Cardiac muscle cell (in vitro differentiated cells and primary cell): Measurements from ENCODE around the gene IL20RB. TPM values are rescaled to one million over a fixed set of nuclear protein-coding genes. Genes with fewer than 3 reads are reported as not detected.
"Not testable (repeated sequence)": the region's sequence is repeated elsewhere in the genome, so short reads cannot be mapped to it uniquely, and the experiment has no call there.

Experiments
- DNase-seq, 2 donors: peaks; one replicate each; pipeline versions ENCODE4 v3.0.0 to v3.0.0-alpha.2; 2010 to 2017; ENCODE audit warnings: low read depth in 1 of 2, low spot score in 1 of 2
- H3K27ac ChIP-seq: fragments of 200-600 bp; sonication (generic); 2 replicates; pipeline ENCODE4 v1.5.1; 2016
- H3K27me3 ChIP-seq: fragments of 200-600 bp; sonication (generic); 2 replicates; pipeline ENCODE4 v1.6.0; 2016; ENCODE audit warnings: control low read depth
- H3K36me3 ChIP-seq: fragments of 200-600 bp; sonication (generic); 2 replicates; pipeline ENCODE4 v1.5.1; 2016; ENCODE audit warnings: control low read depth
- H3K4me1 ChIP-seq: fragments of 200-600 bp; sonication (generic); 2 replicates; pipeline ENCODE4 v1.8.1; 2017; ENCODE audit warnings: low read depth, mild to moderate bottlenecking, mixed run types
- H3K4me3 ChIP-seq: fragments of 200-600 bp; sonication (generic); 2 replicates; pipeline ENCODE4 v1.5.1; 2016; ENCODE audit warnings: mild to moderate bottlenecking
- H3K9me3 ChIP-seq: fragments of 200-600 bp; sonication (generic); 2 replicates; pipeline ENCODE4 v1.5.1; 2017; ENCODE audit warnings: low read depth, mild to moderate bottlenecking, control low read depth
- CTCF ChIP-seq: IDR thresholded peaks from 2 replicates; pipeline ENCODE4 v1.5.1; 2012; ENCODE audit warnings: low read depth, mild to moderate bottlenecking, low read length
- polyA plus RNA-seq: library from polyadenylated mRNA; unstranded; fragments of >200 nt; fragmentation: Nextera tagmentation; extraction: Ambion mirVana; gene quantifications from 2 replicates; pipeline ENCODE4 v1.2.1, GENCODE V29; 2016
- total RNA-seq: library from RNA; depleted of rRNA; stranded (reverse); fragments of >200 nt; gene quantifications from 2 replicates; pipeline ENCODE4 v1.2.3, GENCODE V29; 2016

The IL20RB gene
- total and polyA plus RNA-seq, 2 experiments from 2014 or later: 0.59 to 0.77 TPM

- peak in 1 of 2 donors; percentile 44 for DNase-seq
- no peaks in the 10 kb centered on the region for H3K9me3 ChIP-seq
- no peak overlapping the region for H3K4me3 ChIP-seq
- H3K36me3 ChIP-seq: no peaks in the 10 kb centered on the region
- no peaks in the 10 kb centered on the region for H3K27me3 ChIP-seq
- TF ChIP-seq CTCF: no peak
- H3K27ac ChIP-seq: no peak overlapping the region
- no peaks in the 10 kb centered on the region for H3K4me1 ChIP-seq
Measured at GRCh38 chr3:136995652-136996051, 37.9 kb downstream of the IL20RB start.

- TF ChIP-seq CTCF: no peak
- DNase-seq: no peak
- Histone ChIP-seq H3K9me3 (no peaks in the 10 kb centered on the region), H3K36me3 (no peaks in the 10 kb centered on the region), H3K4me3 (no peak overlapping the region), H3K27ac (no peak overlapping the region), H3K4me1 (no peaks in the 10 kb centered on the region), H3K27me3 (no peaks in the 10 kb centered on the region)
Measured at GRCh38 chr3:137000039-137000438, 42.3 kb downstream of the IL20RB start.

- DNase-seq, H3K9me3 ChIP-seq, H3K27me3 ChIP-seq, H3K36me3 ChIP-seq, H3K4me1 ChIP-seq, H3K4me3 ChIP-seq, H3K27ac ChIP-seq: not testable (repeated sequence)
Measured at GRCh38 chr3:137007376-137007775, 49.6 kb downstream of the IL20RB start.

- Histone ChIP-seq H3K36me3 (no peaks in the 10 kb centered on the region), H3K27ac (no peak overlapping the region), H3K27me3 (no peaks in the 10 kb centered on the region), H3K4me1 (no peaks in the 10 kb centered on the region), H3K4me3 (no peak overlapping the region), H3K9me3 (no peaks in the 10 kb centered on the region)
- no peak for DNase-seq
- TF ChIP-seq CTCF: no peak
Measured at GRCh38 chr3:137008131-137008530, 50.3 kb downstream of the IL20RB start.

- TF ChIP-seq CTCF: no peak
- Histone ChIP-seq H3K27ac (no peak overlapping the region), H3K9me3 (no peaks in the 10 kb centered on the region), H3K4me1 (no peaks in the 10 kb centered on the region), H3K27me3 (no peaks in the 10 kb centered on the region), H3K4me3 (no peak overlapping the region), H3K36me3 (no peaks in the 10 kb centered on the region)
- no peak for DNase-seq
Measured at GRCh38 chr3:137008976-137009375, 51.2 kb downstream of the IL20RB start.

- no peaks in the 10 kb centered on the region for H3K9me3 ChIP-seq
- no peak for DNase-seq
- no peak overlapping the region for H3K27ac ChIP-seq
- H3K36me3 ChIP-seq: no peaks in the 10 kb centered on the region
- H3K27me3 ChIP-seq: no peaks in the 10 kb centered on the region
- no peak overlapping the region for H3K4me3 ChIP-seq
- no peak for TF ChIP-seq CTCF
- H3K4me1 ChIP-seq: no peaks in the 10 kb centered on the region
Measured at GRCh38 chr3:137010137-137010536, 52.4 kb downstream of the IL20RB start.
